Panc1 (cell line): Measurements from ENCODE around the gene SLX4IP.

Experiments used
- POLR2AphosphoS5 ChIP-seq: IDR thresholded peaks from 2 replicates; pipeline ENCODE4 v1.6.1; 2012; ENCODE audit warnings: mild to moderate bottlenecking, low read depth, low read length, moderate library complexity
- TCF7L2 ChIP-seq: IDR thresholded peaks from 2 replicates; pipeline ENCODE4 v1.6.1; 2011; ENCODE audit warnings: mild to moderate bottlenecking, low read depth, low read length, inconsistent platforms
- TF ChIP-seq, protein P1 (sequence below), 2 experiments: IDR thresholded peaks; 2 replicates each; pipeline ENCODE4 v1.6.1; 2011 to 2012; ENCODE audit warnings: low read depth in 2 of 2, control low read depth in 1 of 2, low read length in 1 of 2, mild to moderate bottlenecking in 1 of 2, moderate library complexity in 1 of 2; ENCODE audit not compliant: insufficient read depth in 1 of 2
- TF ChIP-seq, protein P2 (sequence below): fragments of 450-650 bp; IDR thresholded peaks from 2 replicates; pipeline ENCODE4 v1.5.1; 2017; ENCODE audit warnings: mild to moderate bottlenecking

DNA sequence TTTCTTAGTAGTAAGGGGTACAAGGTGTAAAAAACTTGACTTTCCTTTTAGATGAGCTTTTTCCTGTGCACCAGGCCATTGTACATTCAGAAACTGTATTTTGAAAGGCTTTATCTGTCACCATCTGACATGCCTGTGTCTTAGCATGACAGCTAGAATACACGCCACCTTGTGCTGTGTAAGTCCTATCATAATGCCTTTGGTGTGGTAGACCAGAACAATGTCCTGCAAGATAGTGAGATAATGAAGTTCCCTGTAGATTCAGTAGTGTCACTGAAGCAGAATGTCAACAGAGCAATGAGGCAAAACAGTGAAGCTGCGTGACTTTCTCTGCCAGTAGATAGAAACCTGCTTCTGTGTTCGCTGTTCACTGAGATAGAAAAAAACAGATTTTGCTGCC lies 132.9 kb downstream of the SLX4IP start:
- TF ChIP-seq, protein P1, sequence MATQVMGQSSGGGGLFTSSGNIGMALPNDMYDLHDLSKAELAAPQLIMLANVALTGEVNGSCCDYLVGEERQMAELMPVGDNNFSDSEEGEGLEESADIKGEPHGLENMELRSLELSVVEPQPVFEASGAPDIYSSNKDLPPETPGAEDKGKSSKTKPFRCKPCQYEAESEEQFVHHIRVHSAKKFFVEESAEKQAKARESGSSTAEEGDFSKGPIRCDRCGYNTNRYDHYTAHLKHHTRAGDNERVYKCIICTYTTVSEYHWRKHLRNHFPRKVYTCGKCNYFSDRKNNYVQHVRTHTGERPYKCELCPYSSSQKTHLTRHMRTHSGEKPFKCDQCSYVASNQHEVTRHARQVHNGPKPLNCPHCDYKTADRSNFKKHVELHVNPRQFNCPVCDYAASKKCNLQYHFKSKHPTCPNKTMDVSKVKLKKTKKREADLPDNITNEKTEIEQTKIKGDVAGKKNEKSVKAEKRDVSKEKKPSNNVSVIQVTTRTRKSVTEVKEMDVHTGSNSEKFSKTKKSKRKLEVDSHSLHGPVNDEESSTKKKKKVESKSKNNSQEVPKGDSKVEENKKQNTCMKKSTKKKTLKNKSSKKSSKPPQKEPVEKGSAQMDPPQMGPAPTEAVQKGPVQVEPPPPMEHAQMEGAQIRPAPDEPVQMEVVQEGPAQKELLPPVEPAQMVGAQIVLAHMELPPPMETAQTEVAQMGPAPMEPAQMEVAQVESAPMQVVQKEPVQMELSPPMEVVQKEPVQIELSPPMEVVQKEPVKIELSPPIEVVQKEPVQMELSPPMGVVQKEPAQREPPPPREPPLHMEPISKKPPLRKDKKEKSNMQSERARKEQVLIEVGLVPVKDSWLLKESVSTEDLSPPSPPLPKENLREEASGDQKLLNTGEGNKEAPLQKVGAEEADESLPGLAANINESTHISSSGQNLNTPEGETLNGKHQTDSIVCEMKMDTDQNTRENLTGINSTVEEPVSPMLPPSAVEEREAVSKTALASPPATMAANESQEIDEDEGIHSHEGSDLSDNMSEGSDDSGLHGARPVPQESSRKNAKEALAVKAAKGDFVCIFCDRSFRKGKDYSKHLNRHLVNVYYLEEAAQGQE (IDR thresholded peaks at IDR 0.05; ENCODE audit: insufficient read depth in 1 of 2, low read depth in 2 of 2, low read length in 1 of 2): no peak
- TF ChIP-seq, protein P2, sequence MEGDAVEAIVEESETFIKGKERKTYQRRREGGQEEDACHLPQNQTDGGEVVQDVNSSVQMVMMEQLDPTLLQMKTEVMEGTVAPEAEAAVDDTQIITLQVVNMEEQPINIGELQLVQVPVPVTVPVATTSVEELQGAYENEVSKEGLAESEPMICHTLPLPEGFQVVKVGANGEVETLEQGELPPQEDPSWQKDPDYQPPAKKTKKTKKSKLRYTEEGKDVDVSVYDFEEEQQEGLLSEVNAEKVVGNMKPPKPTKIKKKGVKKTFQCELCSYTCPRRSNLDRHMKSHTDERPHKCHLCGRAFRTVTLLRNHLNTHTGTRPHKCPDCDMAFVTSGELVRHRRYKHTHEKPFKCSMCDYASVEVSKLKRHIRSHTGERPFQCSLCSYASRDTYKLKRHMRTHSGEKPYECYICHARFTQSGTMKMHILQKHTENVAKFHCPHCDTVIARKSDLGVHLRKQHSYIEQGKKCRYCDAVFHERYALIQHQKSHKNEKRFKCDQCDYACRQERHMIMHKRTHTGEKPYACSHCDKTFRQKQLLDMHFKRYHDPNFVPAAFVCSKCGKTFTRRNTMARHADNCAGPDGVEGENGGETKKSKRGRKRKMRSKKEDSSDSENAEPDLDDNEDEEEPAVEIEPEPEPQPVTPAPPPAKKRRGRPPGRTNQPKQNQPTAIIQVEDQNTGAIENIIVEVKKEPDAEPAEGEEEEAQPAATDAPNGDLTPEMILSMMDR: no peak
- TF ChIP-seq POLR2AphosphoS5: no peak
- no peak for TF ChIP-seq TCF7L2
